ENCODE measurements around the gene IFNGR2.
A peak's percentile ranks its signal among the peaks of the same experiment; 100 is the strongest.
"Not testable (repeated sequence)": the region's sequence is repeated elsewhere in the genome, so short reads cannot be mapped to it uniquely, and the experiment has no call there.

The IFNGR2 gene

DNA sequence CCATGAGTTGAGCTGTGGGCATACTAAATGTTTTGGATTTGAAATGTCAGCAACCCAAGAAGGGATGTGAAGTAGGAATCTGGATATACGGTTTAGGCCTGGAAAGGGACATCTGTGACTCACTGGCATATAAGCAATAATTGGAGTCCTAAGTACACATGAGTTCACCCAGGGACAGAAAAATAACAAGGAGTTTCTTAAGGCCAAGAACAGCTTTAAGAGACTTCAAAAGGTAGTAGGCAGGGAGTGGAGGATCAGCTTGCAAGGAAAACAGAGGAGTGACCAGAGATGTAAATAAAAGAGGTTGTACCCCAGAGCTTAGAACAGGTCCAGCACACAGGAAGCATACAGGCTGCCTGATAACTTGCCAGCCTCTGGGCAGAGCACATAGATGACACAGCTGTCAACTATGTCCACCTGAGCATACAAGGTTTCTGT lies 48.4 kb downstream of the IFNGR2 start:
- FAIRE-seq, result peak; percentile 5
- DNase-seq (ENCODE audit: insufficient read length), result no peak
- TF ChIP-seq TAF1 (IDR thresholded peaks at IDR 0.05; ENCODE audit: borderline replicate concordance, low read depth, low read length) (no peak), POLR2AphosphoS5 (IDR thresholded peaks at IDR 0.05; ENCODE audit: low read depth, low read length) (no peak), POLR2A (IDR thresholded peaks at IDR 0.05; ENCODE audit: low read depth, low read length) (no peak)

- FAIRE-seq, result no peak
- DNase-seq (ENCODE audit: insufficient read length), result no peak
These were observed 49.1 kb downstream of the IFNGR2 start for GRCh38 chr21:33452362-33452761.

DNA sequence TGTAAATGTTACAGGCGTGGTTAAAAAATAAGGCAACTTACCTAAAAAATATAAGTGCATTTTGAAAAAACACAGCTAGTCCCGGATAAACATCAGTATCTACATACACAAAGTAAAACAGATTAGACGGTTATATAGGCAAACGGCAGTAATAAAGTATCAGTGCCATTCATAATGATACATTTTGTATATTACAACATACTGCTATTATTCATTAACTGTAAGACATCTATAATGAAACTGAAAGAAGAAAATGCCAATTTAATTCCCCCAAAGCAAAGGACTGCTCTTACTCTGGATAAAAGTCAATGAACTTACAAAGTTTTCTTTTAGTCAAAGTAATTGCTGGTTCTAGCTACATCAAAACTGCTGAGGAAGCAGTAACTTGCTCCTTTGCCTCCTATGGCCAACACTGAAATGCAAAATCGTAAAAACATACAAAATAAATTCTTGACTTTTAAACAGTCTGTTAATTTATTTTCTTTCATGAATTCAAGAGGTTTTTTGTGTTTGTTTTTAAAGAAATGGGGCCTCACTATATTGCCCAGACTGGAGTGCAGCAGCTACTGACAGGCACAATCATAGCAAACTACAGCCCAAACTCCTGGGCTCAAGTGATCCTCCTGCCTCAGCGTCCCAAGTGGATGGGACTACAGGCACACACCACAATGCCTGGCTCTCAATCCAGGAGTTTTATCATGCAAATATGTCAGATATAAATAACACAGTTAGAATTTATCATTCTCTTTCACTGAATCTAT lies 52.7 kb downstream of the IFNGR2 start:
- TF ChIP-seq POLR2A (IDR thresholded peaks at IDR 0.05; ENCODE audit: low read depth, low read length) (no peak), POLR2AphosphoS5 (IDR thresholded peaks at IDR 0.05; ENCODE audit: low read depth, low read length) (no peak), TAF1 (IDR thresholded peaks at IDR 0.05; ENCODE audit: borderline replicate concordance, low read depth, low read length) (no peak)
- DNase-seq (ENCODE audit: insufficient read length) (no peak), FAIRE-seq (no peak)

More at GRCh38 chr21:33452362-33452761, 49.1 kb downstream of the IFNGR2 start:
- no peak for TF ChIP-seq POLR2AphosphoS5 (IDR thresholded peaks at IDR 0.05; ENCODE audit: low read depth, low read length)
- no peak for TF ChIP-seq TAF1 (IDR thresholded peaks at IDR 0.05; ENCODE audit: borderline replicate concordance, low read depth, low read length)
- TF ChIP-seq POLR2A (IDR thresholded peaks at IDR 0.05; ENCODE audit: low read depth, low read length), result no peak

- no peak for FAIRE-seq
- TF ChIP-seq POLR2AphosphoS5 (IDR thresholded peaks at IDR 0.05; ENCODE audit: low read depth, low read length) (no peak), POLR2A (IDR thresholded peaks at IDR 0.05; ENCODE audit: low read depth, low read length) (no peak)
- no peak for DNase-seq (ENCODE audit: insufficient read length)
These were observed 55.6 kb downstream of the IFNGR2 start for GRCh38 chr21:33458861-33459260.

GRCh38 chr21:33461538-33462250 lies 58.5 kb downstream of the IFNGR2 start:
- DNase-seq (ENCODE audit: insufficient read length), result no peak
- no peak for FAIRE-seq
- TF ChIP-seq POLR2AphosphoS5 (IDR thresholded peaks at IDR 0.05; ENCODE audit: low read depth, low read length) (no peak), POLR2A (IDR thresholded peaks at IDR 0.05; ENCODE audit: low read depth, low read length) (no peak), TAF1 (IDR thresholded peaks at IDR 0.05; ENCODE audit: borderline replicate concordance, low read depth, low read length) (no peak)

GRCh38 chr21:33469183-33469582 lies 66.0 kb downstream of the IFNGR2 start:
- not testable (repeated sequence) for DNase-seq (ENCODE audit: insufficient read length); FAIRE-seq

GRCh38 chr21:33470701-33471100 lies 67.5 kb downstream of the IFNGR2 start:
- FAIRE-seq (no peak), DNase-seq (ENCODE audit: insufficient read length) (no peak)
- TF ChIP-seq POLR2A (IDR thresholded peaks at IDR 0.05; ENCODE audit: low read depth, low read length), result no peak
- no peak for TF ChIP-seq POLR2AphosphoS5 (IDR thresholded peaks at IDR 0.05; ENCODE audit: low read depth, low read length)
- TF ChIP-seq TAF1 (IDR thresholded peaks at IDR 0.05; ENCODE audit: borderline replicate concordance, low read depth, low read length), result no peak

- TF ChIP-seq TAF1 (IDR thresholded peaks at IDR 0.05; ENCODE audit: borderline replicate concordance, low read depth, low read length), result no peak
- no peak for TF ChIP-seq POLR2A (IDR thresholded peaks at IDR 0.05; ENCODE audit: low read depth, low read length)
- TF ChIP-seq POLR2AphosphoS5 (IDR thresholded peaks at IDR 0.05; ENCODE audit: low read depth, low read length), result no peak
- DNase-seq (ENCODE audit: insufficient read length), result no peak
- FAIRE-seq, result no peak
These were observed 70.1 kb downstream of the IFNGR2 start for GRCh38 chr21:33473344-33473743.

- TF ChIP-seq POLR2A (IDR thresholded peaks at IDR 0.05; ENCODE audit: low read depth, low read length), result no peak
- TF ChIP-seq POLR2AphosphoS5 (IDR thresholded peaks at IDR 0.05; ENCODE audit: low read depth, low read length), result no peak
- TF ChIP-seq TAF1 (IDR thresholded peaks at IDR 0.05; ENCODE audit: borderline replicate concordance, low read depth, low read length), result no peak
- FAIRE-seq, result no peak
- no peak for DNase-seq (ENCODE audit: insufficient read length)
These were observed 73.9 kb downstream of the IFNGR2 start for GRCh38 chr21:33477066-33477465.

DNA sequence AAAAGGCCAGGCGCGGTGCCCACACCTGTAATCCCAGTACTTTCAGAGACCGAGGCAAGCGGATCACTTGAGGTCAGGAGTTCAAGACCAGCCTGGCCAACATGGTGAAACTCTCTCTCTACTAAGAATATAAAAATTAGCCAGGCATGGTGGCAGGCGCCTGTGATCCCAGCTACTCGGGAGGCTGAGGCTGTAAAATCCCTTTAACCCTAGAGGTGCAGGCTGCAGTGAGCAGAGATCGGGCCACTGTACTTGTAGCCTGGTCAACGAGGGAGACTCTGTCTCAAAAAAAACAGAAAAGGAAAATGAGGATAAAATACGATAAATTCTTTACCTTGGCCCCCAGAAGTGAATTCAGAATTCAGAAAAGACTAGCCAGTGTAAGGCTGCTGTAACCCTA lies 75.0 kb downstream of the IFNGR2 start:
- FAIRE-seq, result no peak
- TF ChIP-seq TAF1 (IDR thresholded peaks at IDR 0.05; ENCODE audit: borderline replicate concordance, low read depth, low read length) (no peak), POLR2AphosphoS5 (IDR thresholded peaks at IDR 0.05; ENCODE audit: low read depth, low read length) (no peak), POLR2A (IDR thresholded peaks at IDR 0.05; ENCODE audit: low read depth, low read length) (no peak)
- DNase-seq (ENCODE audit: insufficient read length), result no peak

GRCh38 chr21:33478935-33479678 lies 75.9 kb downstream of the IFNGR2 start:
- TF ChIP-seq TAF1 (IDR thresholded peaks at IDR 0.05; ENCODE audit: borderline replicate concordance, low read depth, low read length), result no peak
- no peak for TF ChIP-seq POLR2AphosphoS5 (IDR thresholded peaks at IDR 0.05; ENCODE audit: low read depth, low read length)
- TF ChIP-seq POLR2A (IDR thresholded peaks at IDR 0.05; ENCODE audit: low read depth, low read length), result no peak
- DNase-seq (ENCODE audit: insufficient read length) (peak; percentile 48), FAIRE-seq (no peak)

All from GM12892 (cell line).